ENCODE results near the gene SPDYE17.
"Not testable (repeated sequence)": the region's sequence is repeated elsewhere in the genome, so short reads cannot be mapped to it uniquely, and the experiment has no call there.

Gene SPDYE17

DNA sequence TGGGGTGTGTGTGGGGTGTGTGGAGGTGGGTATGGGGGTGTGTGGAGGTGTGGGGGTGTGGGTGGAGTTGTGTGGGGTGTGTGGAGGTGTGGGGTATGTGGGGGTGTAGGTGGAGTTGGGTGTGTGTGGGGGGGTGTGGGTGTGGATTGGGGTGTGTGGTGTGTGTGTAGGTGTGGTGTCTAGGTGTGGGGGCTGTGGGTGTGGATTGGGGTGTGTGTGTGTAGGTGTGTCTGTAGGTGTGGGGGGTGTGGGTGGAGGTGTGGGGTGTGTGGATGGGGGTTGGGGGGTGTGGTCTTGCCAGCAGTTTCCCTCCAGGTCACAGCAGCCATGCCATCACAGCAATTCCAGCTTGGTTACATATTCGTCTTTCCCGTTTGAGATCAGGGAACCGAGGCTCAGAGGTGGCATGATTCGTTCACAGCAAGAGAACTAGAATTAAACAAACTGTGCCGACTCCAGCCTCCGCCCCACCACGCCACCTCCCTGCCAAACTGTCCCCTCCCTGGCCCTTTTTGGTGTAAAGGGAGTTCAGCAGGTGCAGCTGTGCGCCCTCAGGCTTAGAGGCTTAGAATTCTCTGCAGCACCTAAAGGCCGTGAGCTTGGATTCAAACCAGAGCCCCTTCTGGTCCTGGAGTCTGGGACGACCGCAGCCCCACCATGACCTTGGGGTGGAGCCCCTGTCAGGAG is 33.3 kb downstream of the SPDYE17 start:
- not testable (repeated sequence) for H3K4me3 ChIP-seq (ENCODE audit: low read depth, low read length)

DNA sequence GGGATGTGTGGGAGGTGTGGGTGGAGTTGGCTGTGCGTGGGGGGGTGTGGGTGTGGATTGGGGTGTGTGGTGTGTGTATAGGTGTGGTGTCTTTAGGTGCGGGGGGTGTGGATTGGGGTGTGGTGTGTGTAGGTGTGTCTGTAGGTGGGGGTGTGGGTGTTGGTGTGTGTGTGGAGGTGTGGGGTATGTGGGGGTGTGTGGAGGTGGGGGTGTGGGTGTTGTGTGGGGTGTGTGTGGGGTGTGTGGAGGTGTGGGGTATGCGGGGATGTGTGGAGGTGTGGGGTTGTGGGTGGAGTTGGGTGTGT is 33.9 kb downstream of the SPDYE17 start:
- TF ChIP-seq, protein P1, sequence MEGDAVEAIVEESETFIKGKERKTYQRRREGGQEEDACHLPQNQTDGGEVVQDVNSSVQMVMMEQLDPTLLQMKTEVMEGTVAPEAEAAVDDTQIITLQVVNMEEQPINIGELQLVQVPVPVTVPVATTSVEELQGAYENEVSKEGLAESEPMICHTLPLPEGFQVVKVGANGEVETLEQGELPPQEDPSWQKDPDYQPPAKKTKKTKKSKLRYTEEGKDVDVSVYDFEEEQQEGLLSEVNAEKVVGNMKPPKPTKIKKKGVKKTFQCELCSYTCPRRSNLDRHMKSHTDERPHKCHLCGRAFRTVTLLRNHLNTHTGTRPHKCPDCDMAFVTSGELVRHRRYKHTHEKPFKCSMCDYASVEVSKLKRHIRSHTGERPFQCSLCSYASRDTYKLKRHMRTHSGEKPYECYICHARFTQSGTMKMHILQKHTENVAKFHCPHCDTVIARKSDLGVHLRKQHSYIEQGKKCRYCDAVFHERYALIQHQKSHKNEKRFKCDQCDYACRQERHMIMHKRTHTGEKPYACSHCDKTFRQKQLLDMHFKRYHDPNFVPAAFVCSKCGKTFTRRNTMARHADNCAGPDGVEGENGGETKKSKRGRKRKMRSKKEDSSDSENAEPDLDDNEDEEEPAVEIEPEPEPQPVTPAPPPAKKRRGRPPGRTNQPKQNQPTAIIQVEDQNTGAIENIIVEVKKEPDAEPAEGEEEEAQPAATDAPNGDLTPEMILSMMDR (IDR thresholded peaks at IDR 0.05; ENCODE audit: low read depth, low read length) = no peak
- no peak overlapping the region for H3K4me3 ChIP-seq (ENCODE audit: low read depth, low read length)

DNA sequence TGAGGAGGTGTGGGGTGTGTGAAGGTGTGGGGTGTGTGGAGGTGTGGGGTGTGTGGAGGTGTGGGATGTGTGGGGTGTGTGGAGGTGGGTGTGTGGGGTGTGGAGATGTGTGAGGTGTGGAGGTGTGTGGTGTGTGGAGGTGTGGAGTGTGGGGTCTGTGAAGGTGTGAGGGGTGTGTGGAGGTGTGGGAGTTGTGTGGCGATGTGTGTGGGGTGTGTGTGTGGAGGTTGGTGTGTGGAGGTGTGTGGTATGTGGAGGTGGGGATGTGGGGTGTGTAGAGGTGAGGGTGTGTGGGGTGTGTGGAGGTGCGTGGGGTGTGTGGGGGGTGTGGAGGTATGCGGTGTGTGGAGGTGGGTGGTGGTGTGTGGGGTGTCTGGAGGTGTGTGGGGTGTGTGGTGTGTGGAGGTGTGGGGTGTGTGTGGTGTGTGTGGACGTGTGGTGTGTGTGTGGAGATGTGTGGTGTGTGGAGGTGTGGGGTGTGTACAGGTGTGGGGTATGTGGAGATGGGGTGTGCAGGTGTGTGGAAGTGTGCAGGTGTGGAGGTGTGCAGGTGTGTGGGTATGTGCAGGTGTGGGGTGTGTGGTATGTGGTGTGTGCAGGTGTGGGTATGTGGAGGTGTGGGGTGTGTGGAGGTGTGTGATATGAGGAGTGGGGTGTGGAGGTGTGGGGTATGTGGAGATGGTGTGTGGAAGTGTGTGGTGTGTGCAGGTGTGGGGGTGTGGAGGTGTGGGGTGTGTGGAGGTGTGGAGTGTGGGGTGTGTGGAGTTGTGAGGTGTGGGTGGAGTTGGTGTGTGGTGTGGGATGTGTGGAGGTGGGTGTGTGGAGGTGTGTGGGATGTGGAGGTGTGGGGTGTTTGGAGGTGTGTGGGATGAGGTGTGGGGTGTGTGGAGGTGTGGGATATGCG is 34.5 kb downstream of the SPDYE17 start:
- H3K4me3 ChIP-seq (ENCODE audit: low read depth, low read length) = no peak overlapping the region
- TF ChIP-seq, protein P1 (IDR thresholded peaks at IDR 0.05; ENCODE audit: low read depth, low read length) = no peak

DNA sequence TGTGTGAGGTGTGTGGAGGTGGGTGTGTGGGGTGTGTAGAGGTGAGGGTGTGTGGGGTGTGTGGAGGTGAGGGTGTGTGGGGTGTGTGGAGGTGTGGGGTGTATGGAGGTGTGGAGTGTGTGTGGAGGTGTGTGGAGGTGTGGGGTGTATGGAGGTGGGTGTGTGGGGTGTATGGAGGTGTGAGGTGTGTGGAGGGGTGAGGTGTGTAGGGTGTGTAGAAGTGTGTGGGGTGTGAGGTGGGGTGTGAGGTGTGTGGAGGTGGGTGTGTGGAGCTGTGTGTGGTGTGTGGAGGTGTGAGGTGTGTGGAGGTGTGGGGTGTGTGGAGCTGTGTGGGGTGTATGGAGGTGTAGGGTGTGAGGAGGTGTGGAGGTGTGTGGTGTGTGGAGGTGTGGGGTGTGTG is 35.2 kb downstream of the SPDYE17 start:
- not testable (repeated sequence) for H3K4me3 ChIP-seq (ENCODE audit: low read depth, low read length)

DNA sequence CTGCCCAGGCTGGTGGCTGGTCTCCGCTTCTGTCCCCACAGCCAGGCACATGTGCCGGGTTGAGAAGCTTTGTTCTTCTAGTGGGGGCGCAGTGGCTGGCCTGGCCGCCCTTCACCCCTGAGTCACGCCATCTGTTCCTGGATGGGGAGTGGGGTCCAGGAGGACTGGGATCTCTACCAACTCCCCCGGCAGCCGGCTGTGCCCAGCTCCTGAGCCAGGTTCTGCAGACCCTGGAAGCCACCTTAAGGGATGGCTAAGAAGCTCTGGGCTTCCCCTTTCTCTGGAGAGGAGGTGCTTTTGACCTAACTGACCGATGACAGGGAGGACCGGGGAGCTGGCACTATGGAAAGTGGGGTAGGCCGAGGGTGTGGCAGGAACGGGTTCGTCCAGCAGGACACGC is 37.9 kb downstream of the SPDYE17 start:
- not testable (repeated sequence) for H3K4me3 ChIP-seq (ENCODE audit: low read depth, low read length)

DNA sequence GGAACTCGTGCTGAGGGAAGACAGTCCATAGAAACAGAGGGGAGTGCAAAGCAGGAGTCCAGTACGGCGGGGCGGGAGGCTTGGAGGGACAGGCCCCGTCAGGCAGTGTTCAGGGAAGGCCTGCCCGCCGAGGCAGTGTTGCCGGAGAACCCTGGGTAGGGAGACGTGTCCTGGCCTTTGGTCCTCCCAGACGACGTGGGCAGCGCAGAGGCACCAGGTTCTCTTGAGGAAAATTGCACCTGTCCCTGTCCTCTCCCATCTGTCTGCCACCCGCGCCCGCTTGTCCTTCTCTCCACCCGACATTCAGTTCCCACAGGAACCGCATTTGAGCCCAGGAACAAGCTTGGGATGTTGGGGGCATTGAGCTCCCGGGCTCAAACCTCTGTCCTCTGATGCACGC is 38.3 kb downstream of the SPDYE17 start:
- not testable (repeated sequence) for H3K4me3 ChIP-seq (ENCODE audit: low read depth, low read length)

DNA sequence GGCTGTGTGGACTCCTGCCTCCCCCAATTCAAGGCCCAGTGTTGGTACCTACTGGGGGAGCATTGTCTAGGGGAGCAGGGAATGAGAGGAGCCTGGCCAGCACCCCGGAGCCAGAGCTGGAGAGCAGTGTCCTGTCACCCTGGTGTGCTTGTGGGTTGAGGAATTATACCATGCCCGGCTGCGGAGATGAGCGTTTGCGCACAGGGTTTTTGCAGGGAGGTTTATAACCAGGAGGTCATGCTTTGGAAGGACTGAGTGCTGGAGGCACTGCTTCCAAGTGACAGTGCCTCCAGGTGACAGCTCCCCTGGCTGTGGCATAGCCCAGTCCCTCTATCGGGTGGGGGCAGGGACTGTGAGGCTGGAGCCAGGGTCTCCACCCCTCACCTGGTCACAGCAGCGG is 39.3 kb downstream of the SPDYE17 start:
- not testable (repeated sequence) for H3K4me3 ChIP-seq (ENCODE audit: low read depth, low read length)

DNA sequence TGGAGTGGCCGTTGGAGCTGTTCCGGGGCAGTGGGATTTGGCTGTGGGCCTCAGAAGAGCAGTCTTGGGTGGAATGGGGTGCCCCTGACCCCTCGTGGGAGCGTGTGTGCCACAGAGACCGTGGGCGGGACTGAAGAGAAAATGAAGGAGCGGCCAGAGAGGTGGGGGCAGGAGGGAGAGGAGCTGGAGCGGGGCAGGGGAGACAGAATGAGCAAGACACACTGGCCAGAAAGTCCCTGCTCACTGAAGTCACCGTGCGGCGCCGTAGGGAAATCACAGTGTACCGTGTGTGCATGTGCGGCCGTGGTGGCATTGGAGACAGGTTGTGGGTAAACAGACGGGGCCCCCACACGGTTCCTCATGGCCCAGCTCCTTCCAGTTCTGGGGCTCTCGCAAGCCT is 40.0 kb downstream of the SPDYE17 start:
- H3K4me3 ChIP-seq (ENCODE audit: low read depth, low read length) = not testable (repeated sequence)

DNA sequence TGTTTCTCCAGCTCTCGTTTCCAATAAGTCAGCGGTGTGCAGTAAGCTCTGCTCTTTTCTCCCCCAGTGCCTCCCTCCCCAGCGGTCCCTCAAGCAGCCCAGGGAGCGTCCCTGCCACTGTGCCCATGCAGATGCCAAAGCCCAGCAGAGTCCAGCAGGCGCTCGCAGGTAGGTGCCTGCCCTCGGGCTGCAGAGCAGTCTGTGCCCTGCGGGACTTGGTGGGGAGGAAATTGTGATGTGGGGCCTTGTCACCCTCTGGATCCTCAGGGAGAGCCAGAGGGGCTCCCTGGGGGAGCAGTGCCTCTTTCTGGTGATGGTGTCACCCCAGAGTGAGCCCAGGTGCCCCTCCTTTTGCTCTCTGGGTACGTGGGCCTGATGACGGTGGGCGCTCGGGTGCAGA is 42.0 kb downstream of the SPDYE17 start:
- not testable (repeated sequence) for H3K4me3 ChIP-seq (ENCODE audit: low read depth, low read length)

DNA sequence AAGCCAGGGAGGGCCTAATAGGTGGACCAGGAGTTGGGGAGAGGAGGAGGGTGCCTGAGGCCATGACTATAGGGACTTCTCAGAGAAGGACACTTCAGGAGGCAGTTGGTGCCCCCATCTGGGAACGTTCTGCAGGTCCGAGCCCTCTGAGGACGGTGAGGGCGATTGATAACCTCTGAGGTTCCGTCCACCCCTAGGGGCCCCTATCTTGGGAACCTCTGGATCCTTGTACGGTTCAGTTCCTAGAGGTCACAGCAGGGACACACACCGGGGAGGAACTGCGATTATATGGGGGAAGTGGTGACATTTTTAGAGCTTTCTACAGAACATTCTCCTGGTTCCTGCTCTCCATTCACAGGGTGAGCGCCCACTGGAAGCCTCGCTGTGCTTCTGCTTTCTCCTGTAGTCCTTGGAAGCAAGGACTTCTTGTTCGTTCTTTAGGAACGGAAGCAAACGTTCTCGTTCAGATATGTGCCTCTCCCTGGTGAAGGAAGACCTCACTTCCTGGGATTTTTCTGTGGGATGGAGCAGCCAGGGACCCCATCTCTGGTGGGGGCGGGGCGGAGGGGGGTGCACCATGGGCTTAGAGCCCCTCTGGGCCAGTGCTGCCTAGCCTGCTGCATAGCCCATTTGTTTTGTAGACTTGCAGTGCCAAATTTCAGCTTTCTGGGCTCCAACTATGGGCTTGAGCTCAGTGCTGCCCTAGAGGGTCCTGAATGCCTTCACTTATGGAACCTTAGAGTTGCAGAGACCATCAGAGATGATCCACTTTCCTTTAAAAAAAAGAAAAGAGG is 46.0 kb downstream of the SPDYE17 start:
- not testable (repeated sequence) for H3K4me3 ChIP-seq (ENCODE audit: low read depth, low read length)

DNA sequence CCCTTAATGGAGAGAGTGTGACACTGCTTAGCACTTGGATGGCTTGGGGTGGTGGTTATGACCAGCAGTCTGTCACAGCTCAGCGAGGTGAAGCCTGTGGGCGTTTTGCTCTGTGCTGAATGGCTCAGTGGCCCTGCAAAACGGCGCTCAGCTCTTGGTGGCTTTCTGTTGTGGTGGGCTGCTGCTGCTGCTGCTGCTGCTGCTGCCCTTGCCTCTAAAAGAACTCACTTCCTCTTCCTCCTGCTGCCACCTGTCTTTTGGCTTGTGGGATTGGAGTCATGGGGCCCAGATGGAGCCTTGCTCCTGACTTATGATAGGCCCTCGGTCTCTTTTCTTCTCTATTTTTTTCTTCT is 47.4 kb downstream of the SPDYE17 start:
- H3K4me3 ChIP-seq (ENCODE audit: low read depth, low read length) = not testable (repeated sequence)

DNA sequence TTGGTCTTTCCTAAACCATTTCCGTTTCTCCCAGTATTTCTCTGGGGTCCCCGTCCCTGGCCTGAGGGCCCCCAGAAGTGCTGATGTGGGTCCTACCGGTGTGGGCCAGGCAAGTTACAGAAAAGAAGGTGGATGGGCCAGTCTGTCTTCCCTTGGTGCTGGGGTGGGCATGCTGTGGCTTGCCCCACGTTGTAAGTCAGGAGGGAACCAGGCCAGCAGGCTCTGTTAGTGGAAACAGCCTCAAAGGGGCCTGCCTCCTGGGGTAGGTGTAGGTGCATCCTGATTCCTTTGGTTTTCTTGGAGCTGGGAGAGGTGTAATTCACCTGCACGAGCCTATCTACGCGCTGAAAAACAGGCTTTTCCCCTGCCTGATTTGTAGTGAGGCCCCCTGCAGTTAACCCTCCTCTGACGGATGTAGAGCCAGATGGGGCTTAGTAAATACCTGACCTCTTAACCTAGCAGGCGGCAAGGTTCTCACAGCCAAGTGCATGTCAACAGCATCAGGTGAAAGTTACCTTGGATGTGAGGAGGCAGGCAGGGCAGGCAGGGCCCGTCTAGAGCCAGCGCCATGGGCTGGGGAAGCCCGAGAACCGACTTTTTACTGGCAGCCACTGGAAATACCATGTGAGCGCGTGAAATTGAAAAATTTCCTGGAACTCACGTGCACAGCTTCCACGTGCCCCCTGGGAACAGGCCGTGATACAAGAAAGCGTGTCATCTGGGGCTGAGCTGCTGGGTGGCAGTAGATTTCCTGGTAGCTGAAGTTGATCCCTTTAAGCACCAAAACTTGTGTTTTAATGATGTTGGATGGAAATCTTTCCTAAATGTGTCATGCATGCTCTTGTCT is 48.0 kb downstream of the SPDYE17 start:
- not testable (repeated sequence) for H3K4me3 ChIP-seq (ENCODE audit: low read depth, low read length)

DNA sequence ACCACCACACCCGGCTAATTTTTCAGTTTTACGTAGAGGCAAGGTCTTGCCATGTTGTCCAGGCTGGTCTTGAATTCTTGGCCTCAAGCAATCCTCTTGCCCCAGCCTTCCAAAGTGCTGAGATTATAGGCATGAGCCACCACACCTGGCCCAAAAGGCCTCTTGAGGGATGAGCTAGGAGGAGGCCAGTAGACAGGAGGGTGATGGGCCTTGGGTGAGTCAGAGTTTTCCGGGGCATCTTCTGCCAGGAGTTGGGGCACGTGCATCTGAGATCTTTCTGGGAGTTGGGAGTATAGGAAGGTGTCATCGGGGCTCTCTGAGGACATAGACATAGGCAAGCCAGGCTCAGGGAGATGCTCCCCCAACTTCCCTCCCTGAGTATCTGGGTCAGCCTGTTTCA is 48.8 kb downstream of the SPDYE17 start:
- H3K4me3 ChIP-seq (ENCODE audit: low read depth, low read length) = not testable (repeated sequence)

DNA sequence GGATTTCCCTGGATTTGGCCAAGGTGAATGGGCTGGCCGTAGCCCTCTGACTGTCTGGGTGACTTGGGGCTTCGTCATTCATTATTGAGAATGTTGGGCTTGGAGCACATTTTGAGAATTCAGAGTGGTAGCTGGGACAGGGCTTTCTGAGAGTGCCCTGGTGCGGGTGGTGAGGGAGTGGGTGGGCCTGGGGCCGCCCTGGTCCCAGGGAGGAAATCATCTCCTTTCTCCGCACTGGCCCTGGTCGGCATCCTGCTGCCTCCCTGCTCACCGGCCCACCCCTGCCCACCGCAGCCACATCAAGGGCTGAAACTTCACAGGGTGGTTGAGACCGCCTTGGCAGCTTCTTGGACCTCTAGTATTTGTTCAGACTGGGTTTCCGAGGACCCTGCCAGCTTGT is 49.7 kb downstream of the SPDYE17 start:
- not testable (repeated sequence) for H3K4me3 ChIP-seq (ENCODE audit: low read depth, low read length)

DNA sequence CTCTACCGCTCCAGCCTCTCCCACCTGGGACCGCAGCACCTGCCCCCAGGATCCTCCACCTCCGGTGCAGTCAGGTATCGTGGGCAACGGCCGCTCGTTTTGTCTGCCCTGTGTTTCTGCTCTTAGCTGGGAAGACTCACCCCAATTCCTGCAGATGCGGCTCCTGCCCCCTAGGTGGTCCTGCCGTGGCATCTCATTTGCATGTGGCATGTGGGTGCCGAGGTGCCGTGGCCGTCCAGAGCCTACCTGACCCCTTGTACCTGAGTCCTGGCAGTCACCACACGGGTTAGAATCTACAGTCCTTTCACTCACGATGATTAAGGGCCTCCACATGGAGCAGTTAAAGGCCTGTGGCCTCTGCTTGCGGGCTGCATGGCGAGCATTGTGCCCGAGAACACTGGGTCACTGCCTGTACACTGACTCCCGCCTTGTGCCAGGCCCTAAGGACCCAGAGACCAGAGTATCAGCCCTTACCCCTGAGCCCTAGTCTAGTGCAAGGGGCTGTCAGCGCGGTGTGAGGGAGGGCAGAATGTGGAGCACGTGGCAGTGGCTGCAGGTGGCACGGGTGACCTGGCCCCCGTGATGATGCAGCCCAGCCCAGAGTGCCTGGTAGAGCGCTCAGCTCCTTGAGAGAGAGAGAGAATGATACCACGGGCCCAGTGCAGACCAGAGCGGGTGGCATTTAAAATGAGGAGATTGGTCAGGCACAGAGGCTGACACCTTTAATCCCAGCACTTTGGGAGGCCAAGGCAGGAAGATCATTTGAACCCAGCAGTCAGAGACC is 50.8 kb downstream of the SPDYE17 start:
- H3K4me3 ChIP-seq (ENCODE audit: low read depth, low read length) = not testable (repeated sequence)

DNA sequence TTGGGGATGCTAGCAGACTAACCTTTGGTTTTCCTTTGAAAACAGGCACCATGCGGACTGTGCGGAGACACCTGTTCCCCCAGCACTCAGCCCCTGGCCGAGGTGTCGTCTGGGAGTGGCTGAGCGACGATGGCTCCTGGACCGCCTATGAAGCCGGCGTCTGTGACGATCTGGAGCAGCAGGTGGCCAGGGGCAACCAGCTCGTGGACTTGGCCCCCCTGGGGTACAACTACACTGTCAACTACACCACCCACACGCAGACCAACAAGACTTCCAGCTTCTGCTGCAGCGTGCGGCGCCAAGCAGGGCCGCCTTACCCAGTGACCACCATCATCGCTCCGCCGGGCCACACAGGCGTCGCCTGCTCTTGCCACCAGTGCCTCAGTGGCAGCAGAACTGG is 51.6 kb downstream of the SPDYE17 start:
- H3K4me3 ChIP-seq (ENCODE audit: low read depth, low read length) = not testable (repeated sequence)
